HG03571 (cell line): ENCODE measurements around the gene RNPS1.
"Not testable (repeated sequence)": the region's sequence is repeated elsewhere in the genome, so short reads cannot be mapped to it uniquely, and the experiment has no call there.

Source experiments
- ATAC-seq: cut with Tn5 transposase; IDR thresholded peaks from one replicate; pipeline ENCODE4 v1.9.1; 2021; ENCODE audit not compliant: unreplicated experiment

The RNPS1 gene

GRCh38 chr16:2258530-2258929, 9.4 kb downstream of the RNPS1 start:
- not testable (repeated sequence) for ATAC-seq

GRCh38 chr16:2257726-2258125, 10.2 kb downstream of the RNPS1 start:
- ATAC-seq, result no peak

DNA sequence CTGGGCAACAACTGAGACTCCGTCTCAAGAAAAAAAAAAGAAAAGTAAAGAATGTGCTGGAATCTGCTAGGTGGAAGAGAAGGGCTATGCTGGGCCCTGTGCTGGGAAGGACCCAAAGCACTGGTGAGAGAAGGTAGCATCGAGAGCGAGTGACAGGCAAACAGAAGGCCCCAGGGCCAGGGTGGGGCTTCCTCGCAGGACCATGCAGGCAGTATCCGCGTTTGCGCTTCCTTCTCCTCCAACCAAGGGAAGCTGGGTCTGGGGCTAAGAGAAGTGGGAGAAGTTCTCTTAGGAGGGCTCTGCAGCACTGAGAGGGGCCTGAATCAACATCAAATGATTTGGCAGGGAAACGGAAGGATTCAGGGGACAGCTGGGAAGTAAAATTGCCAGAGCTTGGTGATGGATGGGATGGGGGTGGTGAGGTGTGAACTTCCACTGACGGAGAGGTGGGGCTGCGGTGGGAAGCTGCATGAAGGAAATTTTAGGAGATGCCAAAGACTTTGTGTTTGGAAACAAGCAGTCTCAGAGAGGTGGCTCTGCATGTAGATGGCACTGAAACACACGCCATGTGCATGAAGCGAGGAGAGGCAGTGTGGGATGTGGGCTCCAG, 11.3 kb downstream of the RNPS1 start:
- ATAC-seq, result no peak

DNA sequence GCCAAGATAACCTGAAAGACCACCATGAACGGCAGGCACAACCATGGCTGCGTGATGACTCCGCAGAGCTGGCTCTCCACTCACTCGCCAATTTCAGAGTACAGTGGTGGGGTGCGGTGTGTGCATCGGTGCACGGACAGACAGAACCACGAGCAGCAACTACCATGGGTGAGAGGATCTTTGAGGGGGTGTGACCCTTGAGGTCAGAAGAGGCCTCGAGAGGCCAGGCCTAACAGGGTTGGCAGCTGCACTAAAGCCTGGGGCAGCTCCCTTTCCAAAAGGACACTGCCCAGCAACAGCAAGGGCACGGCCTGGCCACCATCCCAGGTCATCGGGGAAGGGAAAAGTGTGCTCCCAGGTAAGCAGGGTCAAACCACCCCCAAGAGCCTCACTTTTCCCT, 14.6 kb downstream of the RNPS1 start:
- ATAC-seq, result no peak

DNA sequence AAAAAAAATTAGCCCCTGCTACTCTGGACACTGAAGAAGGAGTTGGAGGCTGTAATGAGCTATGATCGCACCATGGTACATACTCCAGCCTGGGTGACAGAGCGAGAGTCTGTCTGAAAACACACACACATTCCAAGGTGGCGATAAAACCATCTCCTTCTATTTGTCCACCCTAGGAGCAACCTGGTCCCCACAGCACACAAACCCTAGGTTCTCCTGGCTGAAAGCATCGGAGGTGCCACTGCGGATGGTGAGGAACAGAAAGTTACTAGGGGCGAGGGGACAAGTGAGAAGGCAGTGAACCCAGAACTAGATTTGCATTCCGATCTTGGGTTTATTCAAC, 15.1 kb downstream of the RNPS1 start:
- no peak for ATAC-seq

DNA sequence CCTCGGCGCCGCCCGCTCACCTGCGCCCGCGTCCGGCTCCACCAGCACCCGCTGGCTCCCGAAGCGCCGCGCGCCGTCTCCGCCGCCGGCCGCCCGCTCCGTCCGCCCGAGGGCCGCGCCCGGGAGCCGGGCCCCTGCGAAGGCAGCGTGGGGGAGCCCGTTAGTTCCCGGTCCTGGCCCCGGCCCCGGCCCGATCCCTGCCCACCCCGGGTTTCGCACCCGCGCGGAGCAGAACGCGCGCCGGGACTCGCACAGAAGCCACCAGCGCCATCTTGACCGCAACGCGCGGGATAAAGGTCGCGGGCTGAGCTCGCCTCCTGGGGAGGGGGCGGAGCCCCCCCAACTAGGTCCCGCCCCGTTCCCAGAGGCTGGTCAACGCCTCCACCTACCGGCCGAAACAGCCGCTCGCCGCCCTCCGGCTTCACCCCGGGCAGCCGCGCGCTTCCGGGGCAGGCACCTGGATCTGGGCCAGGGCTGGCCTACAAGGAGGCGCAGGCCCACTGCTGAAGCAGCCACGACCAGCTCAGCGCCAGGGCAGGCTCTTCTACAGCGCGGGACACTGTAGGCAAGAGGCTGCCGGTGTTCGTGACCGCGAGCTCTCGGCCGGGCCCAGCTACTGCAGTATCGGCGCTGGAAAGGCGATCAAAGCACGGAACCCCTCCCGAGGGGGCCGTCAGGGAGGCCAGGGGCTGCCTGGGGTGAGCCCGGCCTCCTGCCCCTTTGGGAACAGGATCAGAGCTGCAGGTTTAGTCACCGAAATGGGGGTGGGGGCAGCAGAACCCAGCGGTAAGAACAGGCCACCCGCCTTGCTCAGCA, 16.4 kb downstream of the RNPS1 start, which contains the start of gene ECI1:
TSS of gene ECI1 (minus strand) at position 292 of the 816 bp plus-strand sequence. CDS start at position 271, 21 bp downstream.
- ATAC-seq, result peak; percentile 83

- no peak for ATAC-seq
Measured at GRCh38 chr16:2250652-2251295, 17.2 kb downstream of the RNPS1 start.

DNA sequence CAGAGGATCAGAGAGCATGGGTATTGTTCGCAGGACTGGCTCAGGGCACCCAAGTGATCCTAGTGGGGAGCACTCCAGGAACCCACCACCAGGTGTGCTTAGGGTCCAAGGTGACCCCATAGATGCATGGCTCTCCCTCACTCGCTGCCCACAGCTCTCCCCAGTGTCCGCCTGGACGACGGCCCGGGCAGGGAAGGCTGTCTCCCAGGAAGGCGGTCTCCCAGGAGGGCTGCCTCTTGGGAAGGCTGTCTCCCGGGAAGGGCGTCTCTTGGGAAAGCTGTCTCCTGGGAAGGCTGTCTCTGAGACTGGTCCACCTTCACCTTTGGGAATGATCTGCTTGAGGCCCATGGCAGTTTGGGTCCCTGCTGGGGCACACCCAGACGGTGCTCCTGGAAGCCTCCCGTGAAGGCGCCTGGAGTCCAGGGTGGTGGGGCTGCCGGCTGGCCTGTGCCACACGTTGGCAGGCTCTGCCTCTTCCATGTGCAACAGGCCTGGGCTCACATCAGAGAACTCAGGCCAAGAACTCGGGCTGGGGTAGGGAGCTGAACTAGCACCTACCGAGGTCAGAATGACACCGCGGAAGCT, 21.5 kb downstream of the RNPS1 start:
- no peak for ATAC-seq

- no peak for ATAC-seq
Measured at GRCh38 chr16:2244926-2245795, 22.8 kb downstream of the RNPS1 start.

DNA sequence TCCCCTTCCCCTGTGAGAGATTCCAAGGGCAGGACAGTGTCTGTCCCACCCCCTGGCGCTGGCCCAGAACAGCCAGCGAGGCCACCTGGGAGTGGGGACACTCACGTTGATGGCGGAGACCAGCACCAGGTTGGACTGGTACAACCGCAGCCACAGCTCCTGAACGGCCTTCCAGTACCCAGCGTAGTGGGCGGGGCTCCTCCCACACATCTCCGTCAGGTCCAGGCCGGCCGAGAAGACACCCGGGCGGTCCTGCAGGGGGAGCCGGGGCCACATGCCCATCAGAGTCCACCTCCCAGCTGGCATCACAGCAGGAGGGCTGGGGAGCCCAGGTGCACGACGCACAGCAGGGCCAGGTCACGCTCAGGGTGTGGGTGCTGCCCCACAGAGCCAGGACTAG, 23.6 kb downstream of the RNPS1 start:
- ATAC-seq, result no peak

- no peak for ATAC-seq
Measured at GRCh38 chr16:2243781-2244180, 24.1 kb downstream of the RNPS1 start.

DNA sequence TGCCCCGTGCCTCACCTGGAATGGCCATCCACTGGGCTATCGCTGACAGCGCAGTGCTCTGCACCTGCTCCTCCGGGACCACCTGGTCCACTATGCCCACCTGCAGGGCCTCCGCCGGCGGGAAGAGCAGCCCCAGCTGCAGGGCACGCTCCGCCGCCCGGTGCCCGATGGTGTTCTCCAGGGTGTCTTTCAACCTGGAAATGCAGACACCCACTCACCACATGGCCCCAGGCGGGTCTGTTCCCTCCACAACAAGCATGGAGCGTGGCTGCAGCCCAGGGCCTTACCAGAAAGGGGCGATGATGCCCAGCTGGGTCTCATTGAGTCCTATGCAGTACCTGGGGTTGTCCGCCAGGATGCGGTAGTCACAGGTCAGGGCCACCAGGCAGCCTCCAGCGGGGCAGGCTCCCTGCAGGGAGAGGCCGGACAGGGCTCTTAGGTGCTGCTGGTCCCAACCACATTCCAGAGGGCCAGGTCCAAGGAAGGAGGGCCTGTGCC, 24.8 kb downstream of the RNPS1 start:
- ATAC-seq, result no peak

- no peak for ATAC-seq
Measured at GRCh38 chr16:2242598-2242997, 25.3 kb downstream of the RNPS1 start.

GRCh38 chr16:2240331-2240730, 27.6 kb downstream of the RNPS1 start:
- ATAC-seq, result not testable (repeated sequence)

GRCh38 chr16:2238838-2239675, 28.9 kb downstream of the RNPS1 start:
- no peak for ATAC-seq

DNA sequence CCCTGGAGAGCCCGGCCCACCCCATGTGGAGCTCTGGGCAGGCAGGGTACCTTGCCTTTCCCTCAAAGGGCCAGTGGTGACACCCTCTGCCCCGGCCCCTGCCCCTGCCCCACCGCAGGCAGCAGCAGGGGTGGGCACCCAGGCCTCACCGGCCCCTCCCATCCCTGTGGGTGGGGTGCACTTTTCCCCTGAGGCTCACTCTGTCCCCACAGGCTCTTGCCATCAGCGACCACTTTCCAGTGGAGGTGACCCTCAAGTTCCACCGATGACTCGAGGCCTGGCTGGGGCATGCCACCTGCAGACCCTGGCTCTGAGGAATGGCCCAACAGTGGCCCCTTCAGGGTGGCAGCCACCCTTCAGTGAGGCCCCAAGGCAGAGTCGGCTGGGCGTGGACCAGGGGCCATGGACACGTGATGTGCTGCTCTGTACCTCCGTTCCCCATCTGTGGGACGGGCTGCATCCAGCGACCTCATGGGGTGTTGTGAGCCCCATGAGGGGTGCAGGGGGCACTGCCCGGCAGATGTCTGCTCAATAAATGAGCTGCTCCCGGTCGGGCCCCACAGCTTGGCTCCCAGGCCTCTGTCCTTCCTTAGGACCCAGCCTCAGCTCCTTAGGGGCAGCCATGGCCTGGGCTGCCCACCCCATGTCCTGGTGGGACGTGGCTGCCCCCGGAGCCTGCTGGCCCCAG, 29.6 kb downstream of the RNPS1 start:
- no peak for ATAC-seq

- no peak for ATAC-seq
Measured at GRCh38 chr16:2237493-2238149, 30.3 kb downstream of the RNPS1 start.

GRCh38 chr16:2237102-2237482, 30.8 kb downstream of the RNPS1 start:
- ATAC-seq, result no peak
